Activated CD4-positive, CD25-positive, alpha-beta regulatory T cell treated with anti-CD3 and anti-CD28 coated beads, Interleukin-2, amount 50 U/mL, for 24 hours (primary cell): ENCODE measurements around the gene VAV2.
"Not testable (repeated sequence)": the region's sequence is repeated elsewhere in the genome, so short reads cannot be mapped to it uniquely, and the experiment has no call there.

Experiments
- ATAC-seq, 2 donors: fragments of 150-1000 bp; cut with Tn5 transposase; one replicate each; pipeline ENCODE4 v1.10.0; 2021; ENCODE audit warnings: mild to moderate bottlenecking in 1 of 2, moderate library complexity in 1 of 2

The VAV2 gene

DNA sequence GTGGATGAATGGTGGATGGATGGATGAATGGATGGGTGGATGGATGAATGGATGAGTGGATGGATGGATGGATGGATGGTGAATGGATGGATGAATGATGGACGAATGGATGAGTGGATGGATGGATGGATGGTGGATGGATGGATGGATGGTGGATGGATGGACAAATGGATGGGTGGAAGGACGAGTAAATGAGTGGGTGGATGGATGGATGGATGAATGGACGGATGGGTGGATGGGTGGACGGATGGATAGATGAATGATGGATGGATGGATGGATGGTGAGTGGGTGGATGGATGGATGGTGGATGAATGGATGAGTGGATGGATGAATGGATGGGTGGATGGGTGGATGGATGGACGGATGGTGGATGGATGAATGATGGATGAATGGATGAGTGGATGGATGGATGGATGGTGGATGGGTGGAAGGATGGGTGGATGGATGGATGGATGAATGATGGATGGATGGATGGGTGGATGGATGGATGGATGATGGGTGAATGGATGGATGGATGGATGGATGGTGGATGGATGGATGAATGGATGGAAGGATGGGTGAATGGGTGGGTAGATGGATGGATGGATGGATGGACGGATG lies 58.6 kb downstream of the VAV2 start:
- ATAC-seq: no peak

GRCh38 chr9:133932633-133933032 lies 59.5 kb downstream of the VAV2 start:
- ATAC-seq: no peak

DNA sequence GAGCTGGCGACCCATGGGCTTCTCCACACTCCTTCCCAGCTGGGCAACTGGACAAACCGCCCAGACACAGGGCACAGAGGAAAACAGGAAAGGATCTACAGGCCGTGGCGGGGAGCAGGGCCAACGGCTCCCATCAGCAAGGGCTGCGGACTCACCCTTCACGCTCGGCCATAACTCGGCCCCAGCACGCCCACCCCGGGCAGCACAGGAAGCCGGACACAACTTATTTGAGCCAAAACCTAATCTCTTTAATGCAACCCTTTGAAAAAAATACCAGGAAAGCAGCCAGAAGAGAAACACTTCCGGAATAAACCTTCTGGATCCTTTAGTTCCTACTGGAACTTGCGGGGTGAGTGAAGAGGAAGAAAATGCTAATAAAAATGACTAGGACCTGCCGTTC lies 59.9 kb downstream of the VAV2 start:
- no peak for ATAC-seq

- ATAC-seq: no peak
These were observed 61.2 kb downstream of the VAV2 start for GRCh38 chr9:133930682-133931485.

DNA sequence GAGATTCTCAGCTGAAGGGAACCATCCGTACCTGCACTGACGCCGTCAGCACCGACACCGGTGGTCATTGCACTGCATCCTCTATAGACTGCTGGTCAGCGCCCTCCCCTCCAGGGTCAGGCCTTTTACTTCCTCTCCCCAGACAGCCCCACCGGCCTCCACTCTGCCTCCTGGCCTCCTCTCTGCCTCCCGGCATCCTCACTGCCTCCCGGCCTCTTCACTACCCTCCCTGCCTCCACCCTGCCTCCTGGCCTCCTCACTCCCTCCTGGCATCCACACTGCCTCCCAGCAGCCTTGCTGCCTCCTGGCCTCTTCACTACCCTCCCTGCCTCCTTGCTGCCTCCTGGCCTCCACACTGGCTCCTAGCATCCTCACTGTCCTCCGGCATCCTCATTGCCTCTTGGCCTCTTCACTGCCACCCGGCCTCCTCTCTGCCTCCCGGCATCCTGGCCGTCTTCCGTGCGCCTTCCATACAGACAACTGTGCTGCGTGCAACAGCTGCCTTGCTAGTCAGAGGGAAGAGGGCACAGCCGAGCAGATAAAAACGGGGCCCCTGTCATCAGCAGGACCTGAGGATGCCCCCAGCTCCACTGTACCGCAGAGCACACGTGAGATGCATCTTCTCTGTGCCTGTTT lies 62.0 kb downstream of the VAV2 start:
- no peak for ATAC-seq

- no peak for ATAC-seq
These were observed 62.5 kb downstream of the VAV2 start for GRCh38 chr9:133929599-133929998.

- no peak for ATAC-seq
These were observed 63.8 kb downstream of the VAV2 start for GRCh38 chr9:133928248-133928764.

DNA sequence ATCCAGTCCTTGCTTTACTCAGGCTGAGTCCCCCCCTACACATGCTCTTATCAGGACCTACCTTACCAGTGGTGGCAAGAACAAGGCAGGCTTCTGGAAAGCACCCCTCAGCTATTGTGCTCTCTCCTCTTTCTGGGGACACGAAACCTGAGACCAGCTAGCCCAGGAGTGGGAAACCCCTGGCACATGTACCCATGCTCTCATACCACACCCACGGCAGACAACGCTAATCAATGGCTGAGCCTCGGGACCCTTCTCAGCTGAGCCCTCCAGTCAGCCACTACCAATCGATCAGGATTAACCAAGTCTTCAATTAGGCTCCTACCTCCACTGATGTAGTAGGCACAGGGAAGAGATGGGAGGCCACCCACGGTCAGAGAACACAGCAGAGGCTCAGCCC lies 65.1 kb downstream of the VAV2 start:
- no peak for ATAC-seq

DNA sequence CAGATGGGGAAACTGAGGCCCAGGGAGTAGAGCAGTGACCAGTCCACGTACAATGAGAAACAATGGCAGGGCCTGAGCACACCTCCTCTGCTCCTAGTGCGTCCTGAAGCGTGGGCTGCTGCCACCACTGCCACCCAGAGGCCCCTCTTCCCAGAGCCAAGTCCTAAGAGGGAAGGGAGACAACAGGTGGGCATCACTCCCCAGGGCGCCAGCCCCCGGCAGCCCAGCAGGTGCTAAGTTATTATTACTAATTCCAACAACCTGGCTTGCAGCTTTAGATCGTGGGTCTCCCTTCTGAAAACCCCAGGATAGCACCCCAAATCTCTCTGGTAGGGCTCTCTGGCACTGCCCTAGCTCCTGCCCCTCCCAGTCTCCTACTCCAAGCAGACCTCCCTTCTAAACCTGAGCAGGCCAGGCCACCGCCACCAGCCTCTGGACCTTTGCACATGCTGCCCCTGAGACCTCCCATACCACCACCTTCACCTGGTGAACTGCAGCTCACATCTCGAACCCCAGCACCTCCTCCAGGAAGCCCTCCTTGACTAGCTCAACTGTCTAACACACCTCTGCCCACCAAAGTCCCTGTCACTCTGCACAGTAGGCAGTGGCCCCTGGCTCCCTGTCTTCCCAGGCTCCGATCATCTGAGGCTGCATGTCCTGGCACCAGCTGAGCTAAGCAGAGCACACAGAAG lies 65.8 kb downstream of the VAV2 start:
- ATAC-seq: no peak

GRCh38 chr9:133924453-133924852 lies 67.7 kb downstream of the VAV2 start:
- ATAC-seq: no peak

- ATAC-seq: not testable (repeated sequence)
These were observed 68.5 kb downstream of the VAV2 start for GRCh38 chr9:133923608-133924007.

DNA sequence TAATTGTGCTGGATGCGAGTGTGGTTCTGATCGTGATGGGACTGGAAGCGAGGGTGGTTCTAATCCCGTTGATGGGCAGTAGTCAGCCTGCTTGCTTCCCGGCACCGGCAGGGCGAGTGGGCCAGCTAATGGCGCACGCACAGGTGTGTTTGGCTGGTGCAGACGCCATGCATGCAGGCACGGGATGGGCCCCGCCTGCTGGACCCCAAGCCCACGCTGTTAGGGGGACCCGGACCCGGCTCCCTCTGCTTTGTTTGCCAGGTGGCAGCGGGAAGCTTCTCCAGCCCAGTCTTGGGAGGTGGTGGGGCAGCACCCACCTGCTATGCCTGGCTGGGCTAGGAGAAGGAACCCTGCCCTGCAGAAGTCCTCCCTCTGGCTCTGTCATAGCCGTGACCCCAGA lies 70.3 kb downstream of the VAV2 start:
- no peak for ATAC-seq

- ATAC-seq: no peak
These were observed 71.7 kb downstream of the VAV2 start for GRCh38 chr9:133920471-133920870.

GRCh38 chr9:133919253-133920115 lies 72.6 kb downstream of the VAV2 start:
- ATAC-seq: no peak

GRCh38 chr9:133918111-133918813 lies 73.9 kb downstream of the VAV2 start:
- no peak for ATAC-seq

- ATAC-seq: no peak
These were observed 74.7 kb downstream of the VAV2 start for GRCh38 chr9:133917375-133917774.

DNA sequence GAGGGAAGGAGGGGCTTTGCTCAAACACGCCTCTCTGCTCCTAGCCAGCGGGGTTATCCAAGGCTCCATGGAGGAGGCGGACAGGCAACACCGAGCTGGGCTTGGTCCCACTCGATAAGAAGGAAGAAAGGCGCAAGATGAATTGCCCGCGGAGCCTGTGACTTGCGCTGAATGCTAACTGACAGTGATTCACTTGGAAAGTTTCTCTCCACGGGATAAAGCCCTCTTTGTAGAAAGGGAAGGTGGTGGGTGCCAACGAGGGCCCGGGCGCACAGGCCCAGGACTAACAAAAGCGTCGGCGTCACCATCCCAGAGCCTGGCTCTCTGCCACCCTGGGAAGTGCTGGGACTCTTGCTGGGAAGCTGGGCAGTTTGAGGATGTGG lies 76.0 kb downstream of the VAV2 start:
- no peak for ATAC-seq

DNA sequence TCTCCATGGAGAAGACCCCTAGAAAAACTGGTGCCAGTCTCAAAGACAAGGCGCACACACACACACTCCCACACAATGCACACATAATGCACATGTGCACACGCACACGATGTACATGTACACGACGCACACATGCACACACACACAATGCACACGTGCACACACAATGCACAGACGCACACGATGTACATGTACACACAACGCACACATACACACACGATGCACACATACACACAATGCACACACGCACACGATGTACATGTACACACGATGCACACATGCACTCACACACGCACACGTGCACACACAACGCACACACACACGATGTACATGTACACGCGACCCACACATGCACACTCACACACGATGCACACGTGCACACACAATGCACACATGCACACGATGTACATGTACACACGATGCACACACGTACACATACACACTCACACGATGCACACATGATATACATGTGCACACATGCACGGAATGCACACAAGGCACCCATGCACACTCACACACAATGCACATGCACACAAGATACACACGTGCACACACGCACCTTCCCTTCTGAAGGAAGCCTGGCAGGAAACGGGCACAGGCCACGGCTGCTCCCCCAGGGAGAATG lies 76.5 kb downstream of the VAV2 start:
- ATAC-seq: no peak

DNA sequence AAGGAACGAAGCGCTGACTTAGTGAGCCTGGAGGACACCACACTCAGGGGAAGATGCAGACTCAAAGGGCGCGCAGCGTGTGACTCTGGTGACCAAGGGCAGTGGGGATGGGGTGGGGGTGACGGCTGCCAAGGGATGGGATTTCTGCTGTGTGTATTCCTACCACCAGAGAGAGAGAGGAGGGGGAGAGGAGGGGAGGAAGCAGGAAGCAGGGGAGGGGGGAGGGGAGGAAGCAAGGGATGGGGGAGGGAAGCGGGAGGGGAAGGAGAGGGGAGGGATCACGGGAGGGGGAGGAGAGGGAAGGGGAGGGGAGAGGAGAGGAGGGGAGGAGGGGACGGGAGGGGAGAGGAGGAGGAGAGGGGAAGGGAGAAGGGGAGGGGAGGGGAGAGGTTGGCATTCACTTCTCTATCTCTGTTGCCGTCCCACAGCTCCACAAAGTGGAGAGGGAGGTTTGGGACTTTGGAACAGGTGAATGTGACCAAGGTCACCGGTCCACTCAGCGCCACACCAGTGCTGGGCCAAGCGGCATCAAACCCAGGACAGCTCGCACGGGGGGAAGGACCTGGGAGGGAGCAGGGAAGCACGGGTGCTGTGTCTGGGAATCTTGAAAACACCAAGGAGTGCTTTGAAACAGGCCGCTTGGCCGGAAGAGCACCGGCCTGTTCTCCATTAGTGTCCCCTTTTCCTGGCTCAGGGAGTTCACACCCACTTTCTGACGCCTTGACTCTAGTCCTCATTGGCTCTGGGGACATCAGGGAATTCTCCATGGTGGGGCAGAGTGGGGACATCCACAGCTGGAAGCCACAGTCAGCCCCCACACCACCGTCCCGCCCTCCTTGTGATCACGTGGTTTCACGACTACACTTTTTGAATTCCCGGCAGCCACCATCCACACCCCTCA lies 77.4 kb downstream of the VAV2 start:
- no peak for ATAC-seq
